PC-3 (cell line): ENCODE measurements around the gene SPRED2. TPM values are rescaled to one million over a fixed set of nuclear protein-coding genes. Genes with fewer than 3 reads are reported as not detected.

Experiments used
- ATAC-seq: fragments of 200-7000 bp; cut with Tn5 transposase; 2 replicates; pipeline ENCODE4 v1.9.1; 2020; ENCODE audit warnings: mild to moderate bottlenecking, moderate library complexity
- BruUV-seq: library from RNA; stranded (reverse); fragments of 400-500 nt; replicated peaks from 2 replicates; lab custom pipeline; 2021; lab: Mats Ljungman, UMichigan
- CTCF ChIA-PET: fragments of 300-600 bp; sonication (Branson Sonifier 250); formaldehyde crosslinking; loops from one replicate; lab custom pipeline; 2022; ENCODE audit warnings: antibody characterized with exemption; lab: Charles Lee
- POLR2A ChIA-PET: fragments of 300-600 bp; sonication (Branson Sonifier 250); formaldehyde crosslinking; loops from one replicate; lab custom pipeline; 2022; ENCODE audit warnings: antibody characterized with exemption; ENCODE audit not compliant: unreplicated experiment; lab: Charles Lee
- DNase-seq: peaks from one replicate; pipeline ENCODE4 v3.0.0-alpha.2; 2015
- H2AFZ ChIP-seq: fragments of 300-600 bp; sonication (generic); 2 replicates; pipeline ENCODE4 v1.6.0; 2016; ENCODE audit warnings: antibody characterized with exemption, low read length
- H3F3A ChIP-seq: fragments of 300-600 bp; sonication (generic); one replicate; pipeline ENCODE4 v1.6.0; 2017; ENCODE audit warnings: antibody characterized with exemption, low read length, control low read depth, mild to moderate bottlenecking; ENCODE audit not compliant: unreplicated experiment
- H3K27ac ChIP-seq: fragments of 300-600 bp; sonication (generic); 2 replicates; pipeline ENCODE4 v1.5.1; 2016; ENCODE audit warnings: mild to moderate bottlenecking, low read length
- H3K27me3 ChIP-seq: fragments of 300-600 bp; sonication (generic); 2 replicates; pipeline ENCODE4 v1.6.1; 2016; ENCODE audit warnings: low read length, mixed read lengths
- H3K36me3 ChIP-seq: fragments of 300-600 bp; sonication (generic); 2 replicates; pipeline ENCODE4 v1.6.1; 2016; ENCODE audit warnings: low read depth, mixed run types, low read length, mixed read lengths
- H3K4me1 ChIP-seq: fragments of 300-600 bp; sonication (generic); 2 replicates; pipeline ENCODE4 v1.5.1; 2016; ENCODE audit warnings: low read length; ENCODE audit not compliant: insufficient read depth
- H3K4me2 ChIP-seq: fragments of 300-600 bp; sonication (generic); 2 replicates; pipeline ENCODE4 v1.6.0; 2016; ENCODE audit warnings: low read length
- H3K4me3 ChIP-seq: fragments of 300-600 bp; sonication (generic); 2 replicates; pipeline ENCODE4 v1.5.1; 2016; ENCODE audit warnings: mild to moderate bottlenecking, low read length, mixed read lengths
- H3K79me2 ChIP-seq: fragments of 300-600 bp; sonication (generic); 2 replicates; pipeline ENCODE4 v1.6.1; 2017; ENCODE audit warnings: low read length, mixed read lengths
- H3K9ac ChIP-seq: fragments of 300-600 bp; sonication (generic); 2 replicates; pipeline ENCODE4 v1.6.0; 2016; ENCODE audit warnings: mild to moderate bottlenecking, low read length
- H3K9me2 ChIP-seq: fragments of 300-600 bp; sonication (generic); replicated peaks from 2 replicates; pipeline ENCODE4 v1.6.1; 2016; ENCODE audit warnings: mixed run types, low read length, mixed read lengths
- H3K9me3 ChIP-seq: fragments of 300-600 bp; sonication (generic); 2 replicates; pipeline ENCODE4 v1.6.1; 2016; ENCODE audit warnings: low read length, mixed read lengths
- H4K20me1 ChIP-seq: fragments of 300-600 bp; sonication (generic); 2 replicates; pipeline ENCODE4 v1.6.1; 2016; ENCODE audit warnings: low read length, mixed read lengths
- CTCF ChIP-seq: fragments of 300-600 bp; sonication (generic); conservative IDR thresholded peaks from 2 replicates; pipeline ENCODE4 v1.5.1; 2017; ENCODE audit warnings: antibody characterized with exemption, low read depth, mild to moderate bottlenecking, low read length
- EZH2 ChIP-seq: fragments of 300-600 bp; sonication (generic); IDR thresholded peaks from one replicate; pipeline ENCODE4 v1.6.1; 2017; ENCODE audit warnings: antibody characterized with exemption, mild to moderate bottlenecking, low read length; ENCODE audit not compliant: unreplicated experiment
- EZH2phosphoT487 ChIP-seq: fragments of 300-600 bp; sonication (generic); IDR thresholded peaks from 2 replicates; pipeline ENCODE4 v1.6.1; 2018; ENCODE audit warnings: mild to moderate bottlenecking, antibody characterized with exemption, low read length, borderline replicate concordance
- intact Hi-C: fragments of 100-400 bp; cut with micrococcal nuclease; formaldehyde crosslinking; loops from 2 replicates; pipeline ENCODE4 v1.9.0; 2023
- total RNA-seq: library from RNA; depleted of rRNA; stranded (reverse); fragments of >200 nt; gene quantifications from 2 replicates; pipeline ENCODE4 v1.2.3, GENCODE V29; 2014

The SPRED2 gene
- total RNA-seq, 1 experiment from 2014 or later: 16.2 TPM

GRCh38 chr2:65344689-65345088 lies 87.7 kb downstream of the SPRED2 start:
- no TSS peak for BruUV-seq
- Histone ChIP-seq H3K4me1 (peaks cover 1% of the 10 kb centered on the region; the same call in 1 of the 2 replicates), H3K9ac (no peak overlapping the region), H3K79me2 (peaks cover 44% of the 10 kb centered on the region), H3K27ac (no peak overlapping the region), H3K4me3 (no peak overlapping the region), H2AFZ (no peak overlapping the region), H3K9me2 (0 out of 2 replicates have a peak, but pooled peaks cover 3% of the 10 kb centered on the region), H3K27me3 (no peaks in the 10 kb centered on the region), H4K20me1 (peaks cover 18% of the 10 kb centered on the region; the same call in 1 of the 2 replicates), H3F3A (no peaks in the 10 kb centered on the region), H3K4me2 (no peak overlapping the region), H3K9me3 (no peaks in the 10 kb centered on the region), H3K36me3 (peaks cover 15% of the 10 kb centered on the region)
- DNase-seq: no peak
- intact Hi-C loops: no loop called here
- ChIA-PET POLR2A (no interaction called here), CTCF (interaction anchor here (0.6 kb wide), 1 partner anchor 260 kb away, joined by 3 read pairs; no protein-coding TSS in a partner anchor)
- no peak for ATAC-seq
- no peak for TF ChIP-seq EZH2phosphoT487
- TF ChIP-seq EZH2: no peak
- no peak for TF ChIP-seq CTCF

DNA sequence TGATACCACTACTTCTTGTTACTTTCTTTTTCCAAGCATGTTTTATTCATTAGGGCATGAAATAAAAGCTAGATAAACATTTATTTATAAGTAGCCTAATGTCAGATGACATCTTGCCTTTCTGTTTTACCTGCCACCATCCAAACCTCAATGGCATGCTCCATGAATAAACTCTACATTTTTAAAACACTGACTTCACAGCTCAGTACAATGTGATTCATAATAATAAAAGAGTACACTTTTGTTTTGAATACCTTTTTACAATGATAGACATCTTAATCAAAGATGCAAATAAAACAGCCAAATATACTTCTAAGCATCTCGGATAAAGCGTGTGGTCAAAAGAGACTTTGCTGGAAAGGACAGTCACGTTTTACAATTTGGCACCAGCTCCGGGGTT lies 88.2 kb downstream of the SPRED2 start:
- Histone ChIP-seq H3K27me3 (no peaks in the 10 kb centered on the region), H3K9ac (no peak overlapping the region), H3K4me3 (no peak overlapping the region), H4K20me1 (peaks cover 13% of the 10 kb centered on the region; the same call in 1 of the 2 replicates), H3K9me2 (0 out of 2 replicates have a peak, but pooled peaks cover 3% of the 10 kb centered on the region), H3K4me2 (no peak overlapping the region), H3K79me2 (peaks cover 39% of the 10 kb centered on the region), H3K4me1 (no peaks in the 10 kb centered on the region), H3K27ac (no peak overlapping the region), H3F3A (no peaks in the 10 kb centered on the region), H2AFZ (no peak overlapping the region), H3K9me3 (no peaks in the 10 kb centered on the region), H3K36me3 (peaks cover 15% of the 10 kb centered on the region)
- no peak for ATAC-seq
- ChIA-PET POLR2A (no interaction called here), CTCF (interaction anchor here (0.6 kb wide), 1 partner anchor 260 kb away, joined by 3 read pairs; no protein-coding TSS in a partner anchor)
- no peak for DNase-seq
- BruUV-seq: no TSS peak
- intact Hi-C loops: no loop called here
- TF ChIP-seq EZH2phosphoT487: no peak
- no peak for TF ChIP-seq CTCF
- no peak for TF ChIP-seq EZH2

DNA sequence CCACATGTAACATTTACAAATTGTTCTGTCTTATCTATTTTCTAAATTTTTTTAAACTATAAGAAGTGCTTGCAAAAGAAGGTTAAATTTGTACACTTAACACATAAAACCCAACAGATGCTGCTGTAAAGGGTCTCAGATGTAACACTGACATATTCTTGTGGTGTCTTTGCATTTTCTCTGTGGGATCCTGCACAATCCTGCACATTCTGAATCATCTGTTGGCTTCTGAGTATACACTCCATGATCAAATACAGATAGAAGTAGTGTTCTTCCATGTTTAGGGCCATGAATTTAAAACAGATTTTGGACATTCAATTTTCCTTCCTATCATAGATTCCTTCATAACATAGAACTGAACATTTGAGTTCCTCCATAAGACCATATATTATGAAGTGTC lies 89.0 kb downstream of the SPRED2 start:
- H3K4me1 ChIP-seq: no peaks in the 10 kb centered on the region
- POLR2A ChIA-PET: no interaction called here
- no peak overlapping the region for H3K4me3 ChIP-seq
- peaks cover 8% of the 10 kb centered on the region; the same call in 1 of the 2 replicates for H4K20me1 ChIP-seq
- H3K79me2 ChIP-seq: peaks cover 31% of the 10 kb centered on the region
- CTCF ChIA-PET: no interaction called here
- DNase-seq (no peak), ATAC-seq (no peak)
- H3K9me2 ChIP-seq: 0 out of 2 replicates have a peak, but pooled peaks cover 3% of the 10 kb centered on the region
- H3F3A ChIP-seq: no peaks in the 10 kb centered on the region
- no peaks in the 10 kb centered on the region for H3K9me3 ChIP-seq
- intact Hi-C loops: no loop called here
- no peak overlapping the region for H3K4me2 ChIP-seq
- H3K36me3 ChIP-seq: peaks cover 15% of the 10 kb centered on the region
- TF ChIP-seq EZH2phosphoT487 (no peak), CTCF (no peak), EZH2 (no peak)
- H3K27ac ChIP-seq: no peak overlapping the region
- no TSS peak for BruUV-seq
- H3K27me3 ChIP-seq: no peaks in the 10 kb centered on the region
- H3K9ac ChIP-seq: no peak overlapping the region
- no peak overlapping the region for H2AFZ ChIP-seq
